Measurements from ENCODE around the gene GRB10. TPM values are rescaled to one million over a fixed set of nuclear protein-coding genes. Genes with fewer than 3 reads are reported as not detected.

GRB10 gene
- total RNA-seq, 3 donors from 2014 or later = 56.8 to 71.1 (median 61.2) TPM

DNA sequence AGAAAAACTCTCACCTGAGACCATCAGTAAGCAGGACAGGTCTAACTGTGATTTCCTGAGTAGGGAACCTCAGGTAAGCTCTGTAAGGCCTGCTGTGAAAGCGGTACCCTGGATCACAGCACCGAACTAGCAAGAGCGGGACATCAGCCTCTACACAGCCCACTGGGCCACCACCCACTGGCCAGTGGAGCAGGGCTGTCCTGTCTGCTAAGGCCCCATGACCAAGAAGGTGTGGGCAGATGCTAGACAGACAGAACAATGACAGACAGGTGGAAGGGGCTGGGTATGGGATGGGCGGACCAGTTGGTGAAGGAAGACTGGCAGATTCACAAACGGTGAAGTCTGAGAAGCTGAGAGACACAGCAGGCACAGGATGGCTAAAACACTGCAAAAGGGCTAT lies 138.1 kb downstream of the GRB10 start:
- TF ChIP-seq, protein P1, sequence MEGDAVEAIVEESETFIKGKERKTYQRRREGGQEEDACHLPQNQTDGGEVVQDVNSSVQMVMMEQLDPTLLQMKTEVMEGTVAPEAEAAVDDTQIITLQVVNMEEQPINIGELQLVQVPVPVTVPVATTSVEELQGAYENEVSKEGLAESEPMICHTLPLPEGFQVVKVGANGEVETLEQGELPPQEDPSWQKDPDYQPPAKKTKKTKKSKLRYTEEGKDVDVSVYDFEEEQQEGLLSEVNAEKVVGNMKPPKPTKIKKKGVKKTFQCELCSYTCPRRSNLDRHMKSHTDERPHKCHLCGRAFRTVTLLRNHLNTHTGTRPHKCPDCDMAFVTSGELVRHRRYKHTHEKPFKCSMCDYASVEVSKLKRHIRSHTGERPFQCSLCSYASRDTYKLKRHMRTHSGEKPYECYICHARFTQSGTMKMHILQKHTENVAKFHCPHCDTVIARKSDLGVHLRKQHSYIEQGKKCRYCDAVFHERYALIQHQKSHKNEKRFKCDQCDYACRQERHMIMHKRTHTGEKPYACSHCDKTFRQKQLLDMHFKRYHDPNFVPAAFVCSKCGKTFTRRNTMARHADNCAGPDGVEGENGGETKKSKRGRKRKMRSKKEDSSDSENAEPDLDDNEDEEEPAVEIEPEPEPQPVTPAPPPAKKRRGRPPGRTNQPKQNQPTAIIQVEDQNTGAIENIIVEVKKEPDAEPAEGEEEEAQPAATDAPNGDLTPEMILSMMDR (IDR thresholded peaks at IDR 0.05) = no peak
- TF ChIP-seq POLR2A (IDR thresholded peaks at IDR 0.05) = no peak
- no peak for TF ChIP-seq POLR2AphosphoS5 (IDR thresholded peaks at IDR 0.05)
- Histone ChIP-seq H3K27ac (no peak overlapping the region), H3K9me3 (no peaks in the 10 kb centered on the region), H3K27me3 (no peaks in the 10 kb centered on the region), H3K36me3 (no peaks in the 10 kb centered on the region), H3K4me1 (no peaks in the 10 kb centered on the region), H3K4me3 (no peak overlapping the region)
- no peak for DNase-seq (ENCODE audit: low spot score in 2 of 2)
- intact Hi-C loops (cut with DNase I; ENCODE audit: low total_unique reads) = no loop called here

DNA sequence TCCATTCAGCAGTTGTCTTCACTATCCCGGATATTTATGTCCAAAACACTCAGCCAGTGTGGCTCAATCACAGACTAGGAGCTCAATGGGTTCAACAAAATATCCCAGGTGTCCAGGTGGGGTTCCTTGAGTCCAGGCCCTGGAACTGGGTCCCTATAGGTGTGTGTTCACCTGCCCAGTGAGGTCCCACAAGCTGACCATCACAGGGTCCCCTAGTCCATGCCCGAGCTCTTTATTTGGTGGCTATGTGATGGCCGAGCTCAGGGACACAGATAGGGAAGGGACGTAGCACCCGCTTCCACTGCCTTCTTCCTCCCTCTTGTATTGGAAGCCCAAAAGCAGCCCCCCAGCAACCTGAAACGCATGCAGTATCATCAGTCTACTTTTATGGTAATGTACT lies 138.6 kb downstream of the GRB10 start:
- no peak overlapping the region for H3K4me3 ChIP-seq
- H3K9me3 ChIP-seq = no peaks in the 10 kb centered on the region
- DNase-seq (ENCODE audit: low spot score in 2 of 2) = no peak
- no peaks in the 10 kb centered on the region for H3K27me3 ChIP-seq
- intact Hi-C loops (cut with DNase I; ENCODE audit: low total_unique reads) = no loop called here
- H3K36me3 ChIP-seq = no peaks in the 10 kb centered on the region
- TF ChIP-seq, protein P1 (IDR thresholded peaks at IDR 0.05) = no peak
- TF ChIP-seq POLR2AphosphoS5 (IDR thresholded peaks at IDR 0.05) (no peak), POLR2A (IDR thresholded peaks at IDR 0.05) (no peak)
- H3K27ac ChIP-seq = no peak overlapping the region
- H3K4me1 ChIP-seq = no peaks in the 10 kb centered on the region

DNA sequence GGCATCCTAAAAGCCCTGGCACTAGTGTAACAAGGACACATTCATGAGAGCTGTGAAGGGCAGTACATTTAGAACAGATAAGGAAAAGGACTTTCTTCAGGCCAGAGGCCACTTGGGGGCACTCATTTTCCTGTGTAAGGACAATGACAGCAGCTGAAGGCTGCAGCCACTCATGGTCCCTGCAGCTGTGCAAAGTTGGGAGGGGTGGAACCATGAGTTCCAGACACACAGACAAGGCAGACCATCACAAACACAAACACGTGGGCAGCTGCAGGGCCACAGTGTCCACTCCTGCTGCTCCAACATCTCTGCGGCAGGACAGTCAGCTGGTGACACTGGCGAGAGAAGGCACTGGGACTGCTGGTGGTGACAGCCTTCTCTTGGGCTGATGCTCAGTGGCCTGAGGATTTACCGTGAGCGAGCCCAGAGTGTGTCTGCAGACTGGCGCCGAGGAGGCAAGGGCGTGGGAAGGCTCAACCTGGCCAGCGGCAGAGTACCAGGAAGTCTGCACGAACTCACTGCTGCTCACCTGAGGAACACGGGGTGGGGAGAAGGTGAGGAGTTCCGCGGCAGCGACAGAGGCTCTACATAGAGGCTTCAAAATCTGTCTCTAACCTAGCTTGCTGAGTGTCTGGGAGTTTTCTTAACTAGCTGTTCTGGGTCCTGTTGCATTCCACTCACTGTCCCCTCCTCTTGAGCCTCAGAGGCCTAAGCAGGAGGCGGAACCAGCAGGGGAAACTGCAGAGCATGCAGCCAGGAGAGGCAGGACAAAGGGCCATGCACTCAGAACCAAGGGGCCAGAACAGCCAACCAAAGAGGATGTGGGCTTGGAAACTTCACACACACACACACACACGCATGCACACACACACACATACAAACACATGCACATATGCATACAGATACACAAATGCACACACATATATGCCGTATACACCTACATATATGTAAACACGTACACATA lies 141.0 kb downstream of the GRB10 start:
- Histone ChIP-seq H3K27me3 (no peaks in the 10 kb centered on the region), H3K4me3 (no peak overlapping the region), H3K9me3 (no peaks in the 10 kb centered on the region), H3K36me3 (no peaks in the 10 kb centered on the region), H3K4me1 (no peaks in the 10 kb centered on the region), H3K27ac (no peak overlapping the region)
- TF ChIP-seq POLR2AphosphoS5 (IDR thresholded peaks at IDR 0.05) (no peak), POLR2A (IDR thresholded peaks at IDR 0.05) (no peak)
- TF ChIP-seq, protein P1 (IDR thresholded peaks at IDR 0.05) = no peak
- no peak for DNase-seq (ENCODE audit: low spot score in 2 of 2)
- intact Hi-C loops (cut with DNase I; ENCODE audit: low total_unique reads) = no loop called here

DNA sequence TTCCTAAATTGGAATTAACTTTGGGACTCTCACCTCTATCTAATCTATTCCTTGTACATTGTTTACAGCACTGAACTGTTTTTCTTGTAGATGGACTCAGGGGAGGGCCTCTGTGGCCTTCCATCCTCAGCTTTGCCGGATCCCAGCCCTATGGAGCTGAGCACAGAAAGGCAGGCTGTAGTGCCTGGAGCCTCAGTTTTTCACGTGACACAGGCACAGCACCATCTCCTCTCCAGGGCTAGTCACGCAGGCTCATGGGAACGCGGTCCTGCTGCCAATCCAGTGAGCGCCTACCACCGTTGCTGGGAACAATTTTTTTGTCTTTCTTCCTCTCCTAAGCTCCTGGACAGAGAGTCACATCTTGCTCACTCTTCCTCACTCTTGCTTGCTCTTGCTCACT lies 141.9 kb downstream of the GRB10 start:
- intact Hi-C loops (cut with DNase I; ENCODE audit: low total_unique reads) = no loop called here
- no peaks in the 10 kb centered on the region for H3K36me3 ChIP-seq
- no peak for DNase-seq (ENCODE audit: low spot score in 2 of 2)
- no peak overlapping the region for H3K4me3 ChIP-seq
- H3K27ac ChIP-seq = no peak overlapping the region
- H3K4me1 ChIP-seq = no peaks in the 10 kb centered on the region
- H3K27me3 ChIP-seq = no peaks in the 10 kb centered on the region
- TF ChIP-seq, protein P1 (IDR thresholded peaks at IDR 0.05) = no peak
- TF ChIP-seq POLR2AphosphoS5 (IDR thresholded peaks at IDR 0.05) (no peak), POLR2A (IDR thresholded peaks at IDR 0.05) (no peak)
- H3K9me3 ChIP-seq = no peaks in the 10 kb centered on the region

DNA sequence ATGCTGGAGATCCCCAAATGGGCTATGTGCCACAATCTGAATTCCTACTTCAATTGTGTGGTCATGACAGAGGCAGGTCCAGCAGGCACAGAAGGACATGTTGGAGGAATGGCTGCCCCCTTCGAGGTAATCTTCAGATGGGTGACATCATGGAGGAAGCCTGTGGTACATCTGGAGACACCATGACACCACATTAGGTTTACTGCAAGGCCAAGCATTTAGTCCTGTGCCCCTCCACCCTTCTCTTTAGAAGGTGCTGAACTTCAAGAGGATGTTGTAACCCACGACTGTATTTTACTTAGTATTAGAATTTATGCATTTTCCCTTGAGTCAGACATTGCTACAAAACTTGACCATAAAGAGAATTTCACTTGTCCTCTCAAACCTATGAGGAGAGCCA lies 142.4 kb downstream of the GRB10 start:
- no peak for DNase-seq (ENCODE audit: low spot score in 2 of 2)
- no peaks in the 10 kb centered on the region for H3K4me1 ChIP-seq
- no peak overlapping the region for H3K27ac ChIP-seq
- no peaks in the 10 kb centered on the region for H3K36me3 ChIP-seq
- intact Hi-C loops (cut with DNase I; ENCODE audit: low total_unique reads) = no loop called here
- TF ChIP-seq POLR2AphosphoS5 (IDR thresholded peaks at IDR 0.05) (no peak), POLR2A (IDR thresholded peaks at IDR 0.05) (no peak)
- TF ChIP-seq, protein P1 (IDR thresholded peaks at IDR 0.05) = no peak
- H3K27me3 ChIP-seq = no peaks in the 10 kb centered on the region
- H3K4me3 ChIP-seq = no peak overlapping the region
- no peaks in the 10 kb centered on the region for H3K9me3 ChIP-seq

Data from breast epithelium (tissue), 4 donors.